ENCODE results near the gene FILIP1L.

Gene FILIP1L

DNA sequence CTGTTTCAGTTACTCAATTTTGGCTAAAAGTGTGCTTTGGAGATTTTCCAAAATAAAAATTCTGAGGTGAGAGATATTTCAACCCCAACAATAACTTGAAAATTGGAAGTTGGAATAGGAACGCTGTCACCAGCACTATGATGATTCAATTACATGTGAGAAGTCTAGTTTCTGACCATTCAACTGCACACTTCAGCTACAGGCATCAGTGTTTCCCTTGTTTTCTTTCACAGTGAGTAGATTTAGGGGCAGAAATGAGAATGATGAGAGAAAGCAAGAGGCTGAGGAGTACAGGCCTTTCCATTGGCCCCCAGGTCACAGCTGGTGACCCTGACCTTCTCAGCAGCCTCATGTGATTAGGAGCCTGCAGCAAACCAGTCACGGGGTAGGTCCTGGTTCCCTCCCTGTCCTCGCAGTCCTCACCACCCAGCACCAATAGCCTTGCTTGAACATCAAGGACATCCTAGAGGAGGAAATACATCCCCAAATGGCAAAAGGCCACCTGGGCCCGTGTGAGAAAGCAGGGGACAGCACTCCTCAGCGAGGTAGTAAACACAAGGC lies 10.0 kb upstream of the FILIP1L start:
- DNase-seq, result no peak

DNA sequence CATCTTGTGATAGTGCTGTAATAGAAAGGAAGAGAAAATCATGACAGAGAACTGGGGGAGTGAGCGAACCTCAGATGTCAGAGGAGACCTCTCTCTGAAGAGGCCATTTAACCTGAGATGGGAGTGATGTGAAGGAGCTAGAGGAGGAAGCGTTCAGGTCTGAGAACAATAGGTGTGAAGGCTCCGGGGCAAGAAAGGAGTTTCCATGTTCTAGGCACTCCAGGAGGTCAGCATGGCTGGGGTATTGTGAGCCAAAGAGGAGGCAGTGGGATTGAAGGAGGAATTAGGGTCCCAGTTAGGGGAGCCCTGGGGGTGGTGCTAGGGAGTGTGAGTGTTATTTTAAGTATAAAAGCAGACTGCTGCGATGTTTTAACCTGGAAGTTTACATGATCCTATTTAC lies 8.8 kb upstream of the FILIP1L start:
- no peak for DNase-seq

DNA sequence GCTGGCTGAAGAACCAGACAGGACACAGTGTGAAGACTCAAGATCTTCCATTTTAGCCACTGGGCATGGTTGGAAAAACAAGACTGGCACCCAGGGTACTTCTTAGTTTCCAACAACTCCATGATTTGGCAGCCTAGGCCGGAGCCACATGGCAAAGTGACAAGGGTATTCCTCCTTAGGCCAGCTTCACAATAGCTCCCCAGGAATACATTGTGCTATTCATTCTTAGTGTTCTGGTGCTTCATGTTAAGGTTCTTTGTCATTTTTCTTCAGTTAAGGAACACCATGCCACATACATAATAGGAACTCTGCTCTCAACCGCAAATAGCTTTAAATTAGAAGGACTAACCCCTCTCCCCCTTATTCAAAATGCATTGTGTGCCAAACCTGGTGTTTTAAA lies 8.0 kb upstream of the FILIP1L start:
- DNase-seq, result no peak

DNA sequence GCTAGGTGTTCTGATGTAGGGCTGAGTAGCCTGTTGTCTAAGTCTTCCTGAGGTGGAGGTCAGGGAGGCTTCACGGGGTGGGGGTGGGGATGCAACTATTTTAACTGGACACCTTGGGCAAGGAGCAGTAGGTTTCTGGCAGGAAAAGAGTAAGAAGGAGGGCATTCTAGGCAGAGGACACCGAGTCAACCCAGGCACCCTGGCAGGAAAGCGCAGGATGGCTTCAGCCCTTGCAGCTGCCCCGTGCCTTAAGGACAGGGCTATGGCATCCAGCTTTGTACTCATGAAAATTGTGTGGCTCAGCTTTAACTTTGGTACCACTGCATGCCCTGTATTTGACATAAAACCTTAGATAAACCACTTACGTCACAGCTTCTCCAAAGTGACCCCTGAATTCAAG lies 6.4 kb upstream of the FILIP1L start:
- DNase-seq, result no peak

DNA sequence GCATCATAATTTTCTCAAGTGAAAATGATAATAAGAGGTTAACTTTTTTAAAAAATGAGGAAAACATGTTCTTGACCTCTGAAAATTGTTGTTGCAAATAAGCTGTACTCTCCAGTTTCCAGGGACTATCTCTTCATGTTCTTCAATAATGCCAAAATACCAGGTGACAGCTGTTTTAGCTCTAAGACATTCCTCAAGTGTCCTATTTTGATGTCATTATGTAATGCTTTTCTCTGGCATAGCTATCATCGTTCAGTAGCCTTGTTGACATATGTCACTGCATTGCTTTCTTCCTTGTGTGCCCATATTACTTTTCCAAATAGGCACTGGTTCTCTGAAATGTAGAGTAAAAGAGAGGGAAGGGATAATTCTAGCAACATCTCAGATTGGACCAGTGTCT lies 5.7 kb upstream of the FILIP1L start:
- no peak for DNase-seq

DNA sequence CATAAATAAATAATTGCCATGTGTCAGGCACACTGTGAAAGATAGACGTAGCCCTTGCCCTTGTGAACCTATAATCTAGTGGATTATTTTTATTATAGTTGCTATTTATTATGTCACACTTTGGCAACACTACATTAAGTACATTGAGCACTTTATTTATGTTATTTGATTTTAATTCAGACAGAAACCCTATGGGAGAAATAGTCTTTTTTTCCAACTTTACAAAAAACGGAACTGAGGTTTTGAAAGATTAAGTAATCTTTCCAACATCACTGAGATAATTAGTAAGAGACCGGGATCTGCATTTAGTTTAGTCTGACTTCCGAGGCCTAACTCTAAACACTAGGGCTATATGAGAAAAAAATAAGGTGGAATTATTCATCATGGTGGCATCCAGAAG lies 2.8 kb upstream of the FILIP1L start:
- no peak for DNase-seq

DNA sequence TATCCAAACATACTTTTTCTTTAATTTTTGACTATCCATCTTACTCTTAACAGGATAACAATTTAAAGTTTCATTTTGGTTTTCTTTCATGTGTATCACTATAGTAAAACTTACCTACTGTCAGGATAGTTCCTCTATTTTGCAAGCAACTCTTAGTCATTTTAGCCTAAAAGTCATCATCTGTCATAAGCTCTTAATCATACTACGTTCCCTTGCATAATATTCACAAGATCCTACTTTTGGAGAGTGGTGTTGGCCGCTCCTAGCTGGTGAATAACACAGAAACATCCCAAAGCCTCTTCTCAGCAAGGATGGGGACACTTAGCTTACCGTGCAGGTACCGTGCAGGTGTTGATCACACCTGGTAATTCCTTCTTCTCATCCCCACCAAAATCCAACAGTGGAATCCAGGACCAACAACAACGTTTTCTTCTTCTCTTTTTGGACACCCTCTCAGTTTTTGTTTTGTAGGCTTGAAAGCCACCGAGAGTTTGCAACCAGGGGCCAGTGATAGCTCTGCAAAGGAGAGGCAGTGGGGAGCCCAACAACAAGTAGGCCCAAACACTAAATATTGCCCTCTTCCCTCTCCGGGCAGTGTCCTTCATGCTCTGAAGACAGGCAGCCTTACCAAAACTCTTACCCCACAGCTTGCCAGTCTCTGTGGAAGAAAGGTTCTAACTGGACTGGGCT lies 433 bp downstream of the FILIP1L start:
- DNase-seq, result peak; percentile 10 to 11

DNA sequence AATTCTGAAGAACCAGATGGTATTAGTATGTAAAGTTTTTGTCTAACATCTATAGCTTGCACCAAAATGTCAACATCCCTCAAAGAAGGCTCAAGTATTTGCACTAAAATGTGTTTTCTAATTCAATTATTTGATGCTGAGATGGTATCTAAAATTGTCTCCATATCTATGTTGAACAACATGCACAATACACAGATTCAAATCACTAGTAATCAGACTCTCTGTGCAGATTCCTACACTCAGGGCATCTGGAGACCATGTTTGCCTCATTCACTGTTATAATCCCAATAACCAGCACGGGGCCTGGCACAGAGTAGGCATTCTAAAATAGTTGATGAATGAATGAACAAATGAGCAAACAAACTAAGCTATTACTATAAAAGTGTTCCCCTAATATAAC lies 2.6 kb downstream of the FILIP1L start:
- no peak for DNase-seq

DNA sequence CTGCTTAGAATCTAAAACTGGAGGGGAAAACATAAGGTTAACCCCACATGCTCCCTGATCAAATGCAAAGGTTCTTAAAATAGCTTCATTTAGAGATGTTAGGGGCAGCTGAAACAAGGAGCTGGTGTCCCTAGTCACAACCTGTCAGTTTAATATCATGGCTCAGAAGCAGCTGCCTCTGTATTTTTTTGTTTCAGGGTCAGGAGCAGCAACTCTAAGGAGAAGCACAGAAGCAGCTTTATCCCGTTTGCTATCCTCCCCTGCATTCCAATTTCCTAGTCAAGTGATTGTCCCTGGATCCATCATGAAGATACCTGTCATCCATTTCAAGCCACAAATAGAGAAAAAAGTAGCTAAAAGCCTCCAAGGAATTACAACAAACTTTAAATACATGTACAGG lies 4.1 kb downstream of the FILIP1L start:
- DNase-seq, result no peak

DNA sequence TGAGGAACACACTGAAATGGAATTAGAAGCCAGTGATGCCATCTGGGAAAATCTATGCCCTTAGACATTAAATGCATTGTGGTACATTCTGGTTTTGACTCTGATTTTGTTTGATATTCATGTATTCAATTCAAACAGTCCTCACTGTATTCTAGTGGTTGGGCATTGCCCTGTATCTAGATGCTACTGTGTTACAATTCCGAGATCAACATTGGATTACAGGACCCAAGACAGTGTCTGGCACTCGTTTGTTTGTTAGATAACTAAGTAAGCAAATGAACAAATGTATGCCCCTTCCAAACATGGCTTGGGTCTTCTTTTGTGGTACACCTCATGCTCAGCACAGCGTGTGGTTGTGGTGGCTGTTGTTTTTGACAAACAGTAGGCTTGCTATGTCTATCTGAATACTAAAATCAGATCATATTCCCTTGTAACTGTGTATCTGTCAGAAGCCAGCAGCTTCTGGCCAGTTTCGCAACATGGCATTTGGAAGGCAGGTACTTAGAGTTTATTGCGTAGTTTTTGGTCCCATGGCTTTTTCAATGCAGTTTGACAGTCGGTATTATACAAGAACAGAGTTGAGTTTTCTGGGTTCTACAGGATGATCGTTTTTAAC lies 5.7 kb downstream of the FILIP1L start:
- DNase-seq, result no peak

DNA sequence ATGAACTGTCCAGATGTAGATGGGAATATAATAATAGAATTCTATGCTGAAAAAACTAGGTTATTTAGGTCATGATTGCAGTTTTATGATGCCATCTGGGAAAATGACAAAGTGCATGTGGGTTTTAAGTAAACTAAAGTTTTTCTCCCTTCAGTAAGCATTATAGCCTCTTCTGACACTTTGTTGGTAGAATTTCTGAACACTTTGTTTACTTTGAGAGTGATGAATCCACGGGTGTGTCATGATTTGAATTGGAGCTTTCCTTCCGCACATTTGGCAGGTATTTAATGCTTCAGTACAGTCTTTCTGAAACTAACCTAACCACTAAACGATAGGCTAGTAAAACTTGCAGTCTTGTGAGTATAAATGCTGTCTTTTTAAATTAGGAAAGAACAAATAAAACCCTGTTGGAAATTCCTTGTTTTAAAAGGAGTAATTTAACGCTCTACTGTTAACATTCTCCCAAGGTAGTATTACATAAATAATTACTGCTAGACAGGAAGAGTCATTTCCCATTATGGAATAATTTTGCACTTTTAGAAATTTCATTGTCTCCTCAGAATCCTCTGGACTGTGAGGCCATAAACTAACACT lies 7.0 kb downstream of the FILIP1L start:
- no peak for DNase-seq

DNA sequence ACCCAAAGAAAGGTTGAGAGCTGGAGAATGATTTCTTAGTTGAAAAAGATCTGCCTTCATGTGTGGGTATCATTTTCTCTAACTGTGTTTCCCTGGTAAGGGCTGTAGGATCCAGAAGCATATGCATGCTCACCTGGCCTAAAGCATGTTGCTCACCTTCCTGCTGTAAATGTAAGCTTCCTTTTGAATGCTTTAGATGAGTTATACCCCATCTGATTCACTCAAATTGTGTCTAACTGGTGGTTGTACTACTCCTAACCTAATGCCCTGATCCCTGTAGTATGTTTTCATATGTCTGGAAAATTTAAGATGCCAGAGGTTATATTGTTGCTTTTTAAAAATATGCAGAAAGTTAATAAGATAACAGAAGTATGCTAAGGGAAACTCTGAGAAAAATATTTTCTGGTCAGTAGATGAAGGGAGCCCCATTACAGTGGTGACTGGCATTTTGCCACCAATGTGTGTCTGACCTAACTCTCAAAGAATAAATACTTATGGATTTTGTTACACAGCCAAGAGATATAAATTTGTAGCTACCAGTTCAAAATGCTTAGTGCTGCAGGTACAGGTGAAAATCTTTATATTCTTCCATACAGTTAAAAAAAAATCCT lies 7.7 kb downstream of the FILIP1L start:
- DNase-seq, result no peak

DNA sequence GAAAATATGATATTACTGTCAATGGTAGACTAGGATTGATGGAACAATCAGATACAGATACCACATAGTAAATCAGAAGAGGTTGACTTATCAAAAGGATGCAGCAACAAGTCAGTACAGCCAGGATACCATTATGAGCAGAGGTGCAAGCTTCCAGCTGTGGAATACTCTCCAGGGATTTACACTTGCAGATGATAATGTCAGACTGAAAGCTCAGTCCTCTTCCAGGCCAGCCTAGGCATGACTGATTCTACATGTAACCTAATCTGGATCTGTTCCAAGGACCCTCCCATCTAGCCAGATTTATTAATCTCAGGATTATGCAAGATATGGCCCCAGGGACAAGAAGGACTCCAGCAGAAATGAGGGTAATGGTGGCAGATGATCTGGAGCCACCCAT lies 8.2 kb downstream of the FILIP1L start:
- DNase-seq, result no peak

DNA sequence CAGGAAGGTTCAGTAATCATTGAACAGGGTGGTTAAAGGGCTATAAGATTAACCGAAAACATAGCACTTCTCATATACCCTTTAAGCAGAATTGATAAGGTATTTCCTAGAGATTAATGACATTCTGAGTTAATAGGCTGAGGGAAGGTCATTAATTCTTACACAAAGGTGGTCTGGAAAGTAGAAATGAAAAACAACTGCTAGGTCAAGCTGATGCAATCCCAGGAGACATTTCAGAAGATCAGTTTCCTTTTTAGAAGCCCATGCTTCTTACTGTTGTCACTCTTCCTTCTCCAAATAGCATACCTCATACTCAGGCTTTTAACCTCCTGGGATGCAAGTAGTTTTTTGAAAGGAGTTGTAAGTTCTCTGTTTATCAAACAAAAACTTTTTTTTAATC lies 8.8 kb downstream of the FILIP1L start:
- DNase-seq, result no peak

DNA sequence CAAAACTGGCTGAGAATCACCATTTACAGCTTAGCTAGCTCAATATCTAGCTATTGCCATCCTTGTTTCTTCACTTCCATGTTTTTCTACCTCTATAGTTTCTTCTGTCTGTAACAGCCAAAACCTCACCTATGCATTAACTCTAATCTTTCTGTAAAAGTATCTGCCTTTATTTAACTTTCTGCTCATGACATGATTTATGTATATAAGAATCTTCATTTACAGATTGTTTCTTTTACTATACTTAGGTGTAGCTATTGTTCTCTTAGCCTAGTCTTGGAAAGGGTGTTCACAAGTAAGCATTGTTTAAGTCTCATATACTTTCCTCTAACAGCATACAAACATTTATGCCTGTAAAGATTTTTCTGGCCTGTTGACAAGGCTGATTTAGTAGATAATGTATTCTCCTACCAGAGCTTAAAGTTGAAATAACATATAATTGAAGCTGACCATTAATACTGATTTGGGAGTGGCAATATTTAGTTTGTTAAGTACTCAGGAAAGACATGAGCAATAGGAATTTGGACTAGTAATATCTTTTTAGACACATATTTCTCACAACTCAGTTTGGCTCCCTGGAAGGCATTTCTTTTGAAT lies 9.4 kb downstream of the FILIP1L start:
- DNase-seq, result no peak

DNA sequence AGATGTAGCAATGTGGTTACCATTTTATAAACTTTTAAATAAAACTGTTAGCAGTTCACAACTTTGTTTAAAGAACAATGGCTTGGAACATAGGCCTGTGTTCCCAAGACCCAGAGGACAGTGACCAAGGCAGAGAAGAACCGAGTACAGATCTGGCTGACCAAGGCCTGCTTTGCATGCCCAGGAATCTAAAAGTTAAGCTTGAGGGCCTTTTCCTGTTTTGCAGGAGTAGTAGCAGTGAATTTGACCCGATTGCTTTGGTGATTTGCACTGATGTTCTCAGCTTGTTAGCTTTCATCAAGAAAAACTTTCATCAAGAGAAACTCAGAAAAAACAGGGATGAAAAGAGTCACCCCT lies 9.9 kb downstream of the FILIP1L start:
- no peak for DNase-seq

DNA sequence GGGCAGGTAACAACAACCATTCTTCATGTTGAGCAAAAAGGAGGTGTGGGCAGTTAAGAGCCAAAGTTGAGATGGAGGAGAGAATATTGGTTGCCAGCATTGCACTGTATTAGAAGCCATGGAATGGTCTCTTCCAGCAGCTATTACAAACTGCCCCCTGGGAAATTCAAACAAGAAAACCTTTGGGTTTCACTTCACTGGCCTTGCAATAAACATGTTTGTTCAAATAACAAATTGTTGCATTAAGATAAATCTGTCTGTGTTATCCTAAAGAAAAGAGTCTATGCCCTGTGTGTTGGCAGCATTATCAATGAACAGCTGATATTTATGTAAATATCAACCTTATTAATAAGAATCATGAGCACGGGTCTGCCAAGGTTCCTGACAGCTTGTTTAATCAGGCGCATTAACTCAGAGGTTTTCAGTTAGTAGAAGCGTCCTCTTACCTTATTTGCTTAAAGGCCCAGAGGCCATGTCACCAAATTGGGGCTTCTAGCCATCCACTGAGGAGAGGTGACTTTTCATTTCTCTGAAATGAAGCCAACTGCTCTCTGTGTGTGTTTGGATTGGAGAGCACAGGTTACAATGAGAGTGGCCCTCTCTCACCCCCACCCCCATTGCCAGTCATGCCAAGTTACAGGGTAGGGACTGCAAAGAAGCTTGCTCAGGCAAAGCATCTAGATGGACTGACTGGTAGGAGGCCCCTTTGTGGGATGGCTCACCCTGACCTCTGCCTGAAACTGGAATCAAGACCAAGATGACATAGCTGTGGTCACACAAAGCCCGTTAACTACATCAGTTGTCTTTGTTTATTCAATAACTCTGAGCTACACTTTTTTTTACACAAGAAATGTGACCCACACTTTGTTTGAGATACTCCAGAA lies 10.5 kb downstream of the FILIP1L start:
- no peak for DNase-seq

DNA sequence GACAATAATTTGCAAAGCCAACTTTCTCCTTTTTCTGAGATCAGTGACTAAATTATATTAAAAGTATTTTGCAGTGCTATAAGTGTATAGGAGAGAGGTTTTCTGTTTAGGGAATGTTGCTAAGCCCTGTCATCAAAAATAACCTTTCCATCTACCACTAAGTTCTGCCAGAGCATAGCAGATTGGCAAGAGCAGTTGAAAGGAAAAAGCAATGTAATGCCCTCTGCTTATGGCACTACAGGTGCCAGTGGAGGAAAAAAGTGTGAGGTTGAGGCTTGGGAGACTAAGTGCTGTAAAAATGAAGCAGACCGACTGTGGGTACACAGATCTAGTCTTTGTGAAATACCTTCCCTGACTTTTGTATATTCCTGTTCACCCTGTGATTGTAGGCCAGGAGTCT lies 11.5 kb downstream of the FILIP1L start:
- no peak for DNase-seq

DNA sequence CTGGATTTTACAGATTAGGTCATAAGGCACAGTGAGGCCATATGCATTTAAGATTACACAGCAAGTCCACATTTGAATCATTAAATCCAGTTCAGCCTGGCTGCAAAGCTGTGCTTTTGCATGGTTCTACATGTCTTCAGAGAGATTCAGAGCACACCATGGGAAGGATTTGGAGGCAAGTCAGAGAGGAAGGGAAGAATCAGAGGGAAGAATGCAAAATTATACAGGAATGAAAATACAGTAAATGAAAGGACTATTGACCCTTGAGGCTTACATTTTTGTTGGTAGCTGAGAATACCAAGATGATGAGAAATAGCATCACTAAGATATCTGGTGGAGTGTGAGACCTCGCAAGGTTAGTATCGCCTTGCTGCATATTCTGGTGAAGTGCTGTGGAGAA lies 13.9 kb downstream of the FILIP1L start:
- no peak for DNase-seq

DNA sequence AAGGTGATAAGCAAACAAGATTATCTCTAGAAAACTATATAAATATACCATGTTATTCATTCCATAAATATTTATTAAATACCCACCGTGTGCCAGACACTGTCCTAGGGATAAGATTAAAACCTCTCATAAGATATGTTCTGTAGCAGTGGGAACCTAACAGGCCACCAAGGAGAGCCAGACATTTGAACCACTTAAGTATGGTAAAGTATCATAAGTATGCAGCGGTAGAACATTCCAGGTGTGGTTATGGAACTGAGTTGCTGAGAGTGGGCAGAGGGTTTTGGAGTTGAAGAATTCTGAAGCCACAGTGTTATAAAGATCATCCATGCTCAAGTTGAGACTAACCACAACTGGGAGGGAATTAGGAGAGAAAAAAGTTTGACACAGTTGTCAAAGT lies 14.7 kb downstream of the FILIP1L start:
- no peak for DNase-seq

DNA sequence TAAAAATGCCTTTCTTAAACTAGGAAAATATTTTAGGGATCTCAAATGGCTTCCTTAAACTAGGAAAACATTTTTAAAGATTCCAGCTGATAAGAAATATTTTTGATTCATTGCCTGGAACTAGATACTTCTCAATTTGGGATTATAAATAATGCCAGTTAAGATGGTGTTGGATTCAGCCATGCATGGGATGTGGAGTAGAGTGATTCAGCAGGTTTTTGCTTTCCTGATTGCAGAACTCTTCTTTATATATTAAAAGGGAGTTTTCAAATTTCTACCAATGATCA lies 15.6 kb downstream of the FILIP1L start:
- DNase-seq, result no peak

DNA sequence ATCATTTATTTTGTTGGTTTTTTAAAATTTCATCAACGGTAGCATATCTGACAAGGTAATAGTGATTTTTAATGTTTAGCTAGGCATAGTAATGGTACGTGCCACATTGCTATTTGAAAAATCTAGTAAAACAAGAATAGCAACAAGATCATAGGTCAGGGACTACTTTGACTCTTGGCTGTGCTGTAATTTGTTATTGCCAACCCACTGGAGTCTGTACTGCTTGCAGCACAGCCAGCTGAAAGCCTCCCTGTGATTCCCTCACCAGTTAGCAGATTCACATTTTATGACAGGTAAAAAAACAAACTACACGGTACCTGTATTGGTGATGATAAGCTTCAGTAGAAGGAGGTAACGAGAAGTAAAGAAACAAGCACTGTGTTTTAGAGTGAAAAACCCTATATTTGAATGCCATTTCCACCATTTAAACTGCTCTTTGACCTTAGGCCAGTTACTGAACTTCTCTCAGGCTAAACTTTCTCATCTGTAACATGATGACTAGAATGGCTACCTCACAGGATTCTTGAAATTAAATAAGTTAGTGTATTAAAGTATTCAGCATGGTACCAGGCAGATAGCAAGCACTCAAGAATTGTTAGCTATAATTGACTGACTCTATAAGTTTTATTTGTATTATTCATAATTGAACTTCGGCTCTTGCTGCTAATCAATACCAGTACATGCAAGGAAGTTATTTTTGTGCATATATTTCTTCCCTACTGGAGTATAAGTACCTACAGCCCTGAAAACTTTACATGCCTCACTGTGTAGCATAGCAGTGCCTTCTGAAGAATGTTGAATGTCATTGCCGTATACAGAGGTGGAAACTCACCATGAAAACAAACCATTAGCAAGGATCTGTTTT lies 16.1 kb downstream of the FILIP1L start:
- DNase-seq, result no peak

Measured in Kasumi-1 (cell line).